ENCODE results near the gene CMSS1. TPM values are rescaled to one million over a fixed set of nuclear protein-coding genes. Genes with fewer than 3 reads are reported as not detected.

Gene CMSS1
- polyA plus RNA-seq, 1 donor from 2014 or later, result 22.7 TPM

DNA sequence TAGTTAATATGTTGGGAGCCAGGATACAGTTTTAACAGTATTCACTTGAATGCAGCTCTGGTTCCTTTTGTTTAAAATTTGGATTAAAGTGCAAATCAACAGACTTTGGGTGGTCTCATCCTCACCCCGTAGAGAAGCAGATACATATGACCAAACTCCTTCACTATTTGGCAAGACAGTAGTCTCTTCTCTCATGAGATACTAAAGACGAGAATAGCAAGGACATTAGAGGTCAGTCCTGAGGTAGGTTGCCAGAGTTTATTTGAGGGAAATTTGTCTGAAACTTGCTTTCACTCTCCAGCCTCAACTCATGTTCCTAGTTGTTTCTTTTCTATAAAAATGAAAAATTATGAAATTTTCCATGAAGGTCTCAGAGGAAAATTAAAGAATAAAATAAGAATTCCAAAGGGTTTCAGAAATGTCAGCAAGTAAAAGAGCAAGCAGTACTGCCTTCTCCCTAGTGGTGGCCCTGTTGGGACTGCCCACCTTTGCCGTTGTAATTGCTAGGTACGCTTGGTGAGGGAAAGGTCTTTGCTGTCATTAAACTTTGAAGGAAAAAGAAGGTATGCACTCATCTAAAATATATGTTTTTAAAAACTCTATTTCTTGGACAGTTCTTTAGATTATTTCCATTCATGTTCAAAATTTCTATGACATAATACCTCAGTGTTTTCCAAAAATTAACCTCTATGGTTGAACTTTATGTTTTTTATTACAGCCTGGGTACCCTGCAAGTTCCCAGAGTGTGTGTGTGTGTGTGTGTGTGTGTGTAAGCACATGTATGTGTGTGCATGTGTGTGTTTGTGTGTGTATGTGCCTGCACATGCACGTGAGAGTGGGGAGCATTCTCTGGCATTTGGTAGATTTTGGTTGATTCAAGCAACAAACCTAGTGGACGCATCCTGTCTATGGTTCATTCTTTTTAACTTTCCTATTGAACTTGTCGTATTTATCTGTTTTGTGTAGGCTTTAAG is 111.4 kb downstream of the CMSS1 start:
- no peaks in the 10 kb centered on the region for H3K9me3 Mint-ChIP-seq
- no peak overlapping the region for H3K4me3 Mint-ChIP-seq
- H3K27me3 Mint-ChIP-seq, result no peaks in the 10 kb centered on the region
- H3K4me1 Mint-ChIP-seq, result peaks cover 0 to 2% (median 0%) of the 10 kb centered on the region in 3 donors
- H3K36me3 Mint-ChIP-seq, result no peaks in the 10 kb centered on the region
- no peak overlapping the region for H3K27ac Mint-ChIP-seq

DNA sequence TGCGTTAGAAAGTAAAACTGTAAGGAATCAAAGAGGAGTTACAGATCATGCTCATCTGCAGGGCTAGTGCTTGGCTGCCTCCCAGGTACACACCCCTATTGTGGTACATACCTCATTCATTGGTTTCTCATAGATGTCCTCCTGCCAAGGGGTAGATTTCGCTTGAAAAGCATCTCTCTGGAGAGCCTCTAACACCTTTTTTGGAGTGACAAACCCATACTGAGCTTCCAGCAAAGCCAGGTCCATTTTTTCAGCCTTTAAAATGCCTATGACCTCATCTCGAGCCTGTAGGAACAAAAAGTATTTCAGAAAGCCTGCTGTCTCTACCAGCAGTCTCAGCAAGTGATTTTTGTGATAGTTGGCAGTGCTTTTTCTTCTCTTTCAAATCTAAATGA is 112.1 kb downstream of the CMSS1 start:
- Mint-ChIP-seq H3K4me1 (peaks cover 0 to 2% (median 1%) of the 10 kb centered on the region in 3 donors), H3K4me3 (no peak overlapping the region), H3K9me3 (no peaks in the 10 kb centered on the region), H3K27ac (no peak overlapping the region), H3K36me3 (no peaks in the 10 kb centered on the region), H3K27me3 (no peaks in the 10 kb centered on the region)

DNA sequence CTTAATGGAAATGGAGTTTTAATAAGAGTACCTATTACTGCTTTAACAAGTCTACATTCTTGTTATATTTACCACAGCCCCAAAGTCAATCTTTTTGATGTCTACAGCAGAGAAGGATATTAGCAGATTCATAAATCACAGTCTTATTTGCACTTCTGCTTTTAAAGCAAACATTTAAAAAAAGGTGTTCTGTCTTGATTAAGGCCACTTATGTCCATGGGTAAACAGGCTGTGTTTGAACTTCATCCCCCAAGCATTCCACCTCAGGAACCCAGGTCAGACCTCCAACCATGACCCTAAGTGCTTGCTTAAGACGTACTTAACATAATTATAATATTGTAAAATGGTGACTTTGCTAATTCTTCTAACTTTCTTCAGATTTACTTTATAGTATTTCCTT is 113.4 kb downstream of the CMSS1 start:
- Mint-ChIP-seq H3K36me3 (no peaks in the 10 kb centered on the region), H3K27me3 (no peaks in the 10 kb centered on the region), H3K4me3 (no peak overlapping the region), H3K9me3 (no peaks in the 10 kb centered on the region), H3K27ac (no peak overlapping the region), H3K4me1 (peaks cover 0 to 2% (median 1%) of the 10 kb centered on the region in 3 donors)

GRCh38 chr3:99933971-99934750 is 116.5 kb downstream of the CMSS1 start:
- Mint-ChIP-seq H3K9me3 (no peaks in the 10 kb centered on the region), H3K27ac (peak overlapping the region in 1 of 3 donors; percentile 59), H3K4me3 (no peak overlapping the region), H3K27me3 (no peaks in the 10 kb centered on the region), H3K4me1 (peaks cover 8 to 22% (median 16%) of the 10 kb centered on the region in 3 donors), H3K36me3 (no peaks in the 10 kb centered on the region)

GRCh38 chr3:99934975-99935797 is 117.5 kb downstream of the CMSS1 start:
- no peaks in the 10 kb centered on the region for H3K9me3 Mint-ChIP-seq
- H3K4me3 Mint-ChIP-seq, result peak overlapping the region in 1 of 4 donors; percentile 70
- no peaks in the 10 kb centered on the region for H3K27me3 Mint-ChIP-seq
- peaks cover 8 to 24% (median 16%) of the 10 kb centered on the region in 3 donors for H3K4me1 Mint-ChIP-seq
- H3K27ac Mint-ChIP-seq, result peak overlapping the region in 1 of 3 donors; percentile 59
- H3K36me3 Mint-ChIP-seq, result peaks cover 2% of the 10 kb centered on the region

DNA sequence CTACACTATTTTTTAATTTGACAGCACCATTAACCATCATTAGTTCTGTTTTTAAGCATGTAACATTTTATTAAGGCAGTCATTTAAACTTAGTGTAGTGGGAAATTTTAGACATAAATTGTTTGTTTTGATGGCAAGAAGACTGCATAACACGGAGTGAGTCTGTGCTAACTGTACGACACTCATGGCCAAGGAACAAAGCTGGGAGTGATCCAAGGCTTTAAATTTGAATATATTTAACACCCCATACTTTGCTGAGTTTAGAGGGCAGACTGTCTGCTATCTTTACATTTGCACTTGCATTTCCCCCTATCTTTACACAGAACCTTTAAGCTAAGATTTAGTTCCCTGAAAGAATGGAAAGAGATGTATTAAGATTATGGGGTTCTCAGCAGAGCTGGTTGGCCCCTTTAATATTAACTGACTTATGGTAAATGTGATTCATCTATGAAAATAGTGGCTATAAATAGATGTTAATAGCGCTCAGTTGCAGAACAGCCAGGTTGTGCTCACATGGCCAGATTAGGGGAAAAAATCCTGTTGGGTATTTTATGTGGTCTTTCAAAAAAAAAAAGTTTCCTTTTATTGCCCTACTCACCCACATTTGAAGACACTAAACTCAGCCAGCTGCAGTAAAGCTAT is 120.7 kb downstream of the CMSS1 start:
- Mint-ChIP-seq H3K9me3 (no peaks in the 10 kb centered on the region), H3K27ac (peak overlapping the region; percentile 22 to 78 (median 57)), H3K36me3 (peaks cover 2% of the 10 kb centered on the region), H3K4me1 (peaks cover 8 to 24% (median 18%) of the 10 kb centered on the region in 3 donors), H3K4me3 (peak overlapping the region; percentile 3 to 94 (median 76)), H3K27me3 (no peaks in the 10 kb centered on the region)

- H3K4me3 Mint-ChIP-seq, result no peak overlapping the region
- H3K36me3 Mint-ChIP-seq, result peaks cover 2% of the 10 kb centered on the region
- no peak overlapping the region for H3K27ac Mint-ChIP-seq
- peaks cover 8 to 22% (median 16%) of the 10 kb centered on the region in 3 donors for H3K4me1 Mint-ChIP-seq
- no peaks in the 10 kb centered on the region for H3K9me3 Mint-ChIP-seq
- H3K27me3 Mint-ChIP-seq, result no peaks in the 10 kb centered on the region
Observed at GRCh38 chr3:99939876-99940275, 122.2 kb downstream of the CMSS1 start.

- Mint-ChIP-seq H3K4me1 (peaks cover 8 to 25% (median 16%) of the 10 kb centered on the region in 3 donors), H3K4me3 (no peak overlapping the region), H3K27ac (no peak overlapping the region), H3K36me3 (peaks cover 2% of the 10 kb centered on the region), H3K27me3 (no peaks in the 10 kb centered on the region), H3K9me3 (no peaks in the 10 kb centered on the region)
Observed at GRCh38 chr3:99940350-99940749, 122.7 kb downstream of the CMSS1 start.

- no peaks in the 10 kb centered on the region for H3K27me3 Mint-ChIP-seq
- H3K9me3 Mint-ChIP-seq, result no peaks in the 10 kb centered on the region
- peaks cover 8 to 25% (median 16%) of the 10 kb centered on the region in 3 donors for H3K4me1 Mint-ChIP-seq
- H3K27ac Mint-ChIP-seq, result no peak overlapping the region
- peaks cover 2% of the 10 kb centered on the region for H3K36me3 Mint-ChIP-seq
- H3K4me3 Mint-ChIP-seq, result no peak overlapping the region
Observed at GRCh38 chr3:99941211-99941610, 123.5 kb downstream of the CMSS1 start.

DNA sequence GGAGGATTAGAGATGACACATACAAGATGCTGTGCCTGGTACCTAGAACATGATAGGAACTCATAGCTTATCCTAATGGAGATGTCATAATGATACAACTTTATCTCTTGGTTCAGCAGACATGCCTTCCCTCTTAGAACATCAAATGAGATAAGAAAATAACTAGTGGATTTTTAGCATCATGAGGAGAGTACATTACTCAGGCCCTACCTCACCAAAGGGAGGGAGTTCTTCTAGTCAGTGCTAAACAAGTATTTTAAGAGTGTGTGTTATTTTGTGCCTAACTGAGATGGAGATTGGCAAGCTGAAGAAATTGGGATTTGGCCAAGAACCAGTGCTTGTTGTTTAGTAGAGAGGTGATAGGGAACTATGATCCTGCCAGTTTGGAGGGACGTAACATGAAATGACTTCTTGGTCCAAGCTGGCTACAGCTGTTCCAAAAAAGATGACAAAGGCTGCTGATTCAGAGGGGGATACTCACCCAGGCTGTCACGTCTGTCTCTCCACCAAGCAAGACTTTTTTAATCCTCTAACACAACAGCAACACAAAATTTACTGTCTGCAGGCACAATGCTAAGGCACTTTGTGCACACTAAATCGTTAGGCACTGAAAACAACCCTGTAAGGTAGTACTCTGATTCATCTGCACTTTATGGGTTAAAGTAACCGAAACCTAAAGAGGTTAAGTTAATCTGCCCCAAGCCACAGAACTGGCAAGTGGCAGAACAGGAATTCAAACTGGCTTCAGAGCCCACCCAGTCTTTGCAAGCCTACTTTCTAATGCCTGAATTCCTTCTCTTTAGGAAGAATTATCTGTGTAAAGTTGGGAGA is 126.5 kb downstream of the CMSS1 start:
- Mint-ChIP-seq H3K36me3 (peaks cover 2% of the 10 kb centered on the region), H3K4me3 (no peak overlapping the region), H3K4me1 (peaks cover 0 to 6% (median 2%) of the 10 kb centered on the region in 3 donors), H3K27ac (no peak overlapping the region), H3K27me3 (no peaks in the 10 kb centered on the region), H3K9me3 (no peaks in the 10 kb centered on the region)

GRCh38 chr3:99945328-99945995 is 127.8 kb downstream of the CMSS1 start:
- Mint-ChIP-seq H3K9me3 (no peaks in the 10 kb centered on the region), H3K27me3 (no peaks in the 10 kb centered on the region), H3K27ac (no peak overlapping the region), H3K4me3 (no peak overlapping the region), H3K4me1 (peaks cover 0 to 3% (median 2%) of the 10 kb centered on the region in 3 donors), H3K36me3 (peaks cover 2% of the 10 kb centered on the region)

- Mint-ChIP-seq H3K4me3 (no peak overlapping the region), H3K27ac (no peak overlapping the region), H3K9me3 (no peaks in the 10 kb centered on the region), H3K27me3 (no peaks in the 10 kb centered on the region), H3K4me1 (peaks cover 0 to 6% (median 0%) of the 10 kb centered on the region in 3 donors), H3K36me3 (peaks cover 2% of the 10 kb centered on the region)
Observed at GRCh38 chr3:99947356-99947755, 129.7 kb downstream of the CMSS1 start.

DNA sequence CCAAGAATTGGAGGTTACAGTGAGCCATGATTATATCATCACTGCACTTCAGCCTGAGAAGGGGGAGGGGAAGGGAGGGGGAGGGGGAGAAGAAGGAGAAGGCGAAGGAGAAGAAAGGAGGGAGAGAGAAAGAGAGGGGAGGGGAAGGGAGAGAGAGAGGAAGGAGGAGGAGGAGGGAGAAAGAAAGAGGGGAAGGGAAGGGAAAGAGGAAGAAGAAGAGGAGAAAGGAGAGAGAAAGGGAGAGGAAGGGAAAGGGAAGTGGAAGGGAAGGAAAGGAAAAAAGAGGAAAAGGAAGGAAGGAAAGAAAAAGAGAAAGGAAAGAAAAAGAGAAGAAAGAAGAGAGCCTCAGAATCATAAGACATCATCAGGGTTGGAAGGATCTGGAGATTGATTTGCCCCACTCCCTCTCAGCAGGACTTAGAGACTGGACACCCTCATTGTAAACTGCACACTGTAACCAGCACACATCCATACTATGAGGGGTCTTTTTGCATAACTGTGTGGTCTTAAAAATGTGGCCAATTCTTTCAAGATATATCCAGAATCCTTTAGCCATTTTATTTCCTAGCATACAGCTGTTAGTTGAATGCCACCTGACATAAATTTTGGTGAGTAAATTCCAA is 130.9 kb downstream of the CMSS1 start:
- H3K9me3 Mint-ChIP-seq, result no peaks in the 10 kb centered on the region
- peak overlapping the region in 1 of 3 donors; percentile 44 for H3K27ac Mint-ChIP-seq
- H3K27me3 Mint-ChIP-seq, result no peaks in the 10 kb centered on the region
- H3K36me3 Mint-ChIP-seq, result peaks cover 2% of the 10 kb centered on the region
- peaks cover 0 to 6% (median 0%) of the 10 kb centered on the region in 3 donors for H3K4me1 Mint-ChIP-seq
- H3K4me3 Mint-ChIP-seq, result no peak overlapping the region

Data from IgD-negative memory B cell (primary cell).